ENCODE measurements around the gene RNH1.

RNH1 gene

DNA sequence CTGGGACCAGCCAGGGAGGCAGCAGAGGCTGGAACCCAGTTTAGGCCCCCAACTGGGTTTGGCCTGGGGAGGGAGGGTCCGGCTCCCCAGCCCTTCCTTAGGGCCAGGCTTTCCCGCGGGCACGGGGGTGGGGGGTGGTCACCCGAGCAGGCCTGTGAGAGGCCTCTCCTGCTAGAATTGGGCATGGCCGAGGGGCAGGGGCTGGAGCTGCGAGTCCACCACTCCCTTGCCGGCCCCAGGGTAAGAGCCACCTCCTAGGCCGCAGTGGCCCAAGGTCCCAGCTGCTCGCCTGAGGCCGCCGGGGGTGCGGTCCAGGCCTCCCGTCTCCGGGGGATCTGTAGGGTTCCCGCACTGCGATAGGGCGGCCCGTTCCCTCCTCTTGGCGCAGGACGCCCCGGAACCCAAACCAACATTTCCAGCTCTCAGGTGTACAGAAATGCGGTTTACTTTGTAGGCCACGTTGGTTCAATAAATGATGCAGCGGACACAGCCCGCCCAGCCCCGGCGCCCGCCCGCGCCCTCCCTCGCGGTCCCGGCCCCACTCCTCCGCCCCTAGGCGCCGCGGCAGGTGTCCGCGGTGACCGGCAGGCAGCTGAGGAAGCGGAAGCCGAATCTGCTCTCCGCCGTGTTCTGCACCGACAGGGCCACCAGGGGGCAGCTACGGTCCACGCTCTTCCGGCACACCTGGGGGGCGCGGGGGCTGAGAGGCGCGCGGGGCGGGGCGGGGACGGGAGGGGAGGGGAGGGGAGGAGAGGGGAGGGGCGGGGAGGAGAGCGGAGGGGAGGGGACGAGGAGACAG, 47.6 kb upstream of the RNH1 start:
- DNase-seq: peak; percentile 80
- peak overlapping the region in 1 of 2 experiments; percentile 61; a peak in 1 of 4 replicates for H3K4me3 ChIP-seq (ENCODE audit: low read depth in 1 of 2, low read length in 2 of 2)
- H4K20me1 ChIP-seq (ENCODE audit: insufficient read depth, low read length): no peaks in the 10 kb centered on the region
- H3K4me2 ChIP-seq (ENCODE audit: insufficient read depth, low read length): peak overlapping the region; percentile 96
- ATAC-seq (ENCODE audit: insufficient read depth, low read depth): peak; percentile 83
- peak overlapping the region; percentile 41; the same call in 1 of the 2 replicates for H3K9ac ChIP-seq (ENCODE audit: low read depth, low read length)
- H3K4me1 ChIP-seq (ENCODE audit: insufficient read depth, low read length): peaks cover 15% of the 10 kb centered on the region
- TF ChIP-seq, protein P1, sequence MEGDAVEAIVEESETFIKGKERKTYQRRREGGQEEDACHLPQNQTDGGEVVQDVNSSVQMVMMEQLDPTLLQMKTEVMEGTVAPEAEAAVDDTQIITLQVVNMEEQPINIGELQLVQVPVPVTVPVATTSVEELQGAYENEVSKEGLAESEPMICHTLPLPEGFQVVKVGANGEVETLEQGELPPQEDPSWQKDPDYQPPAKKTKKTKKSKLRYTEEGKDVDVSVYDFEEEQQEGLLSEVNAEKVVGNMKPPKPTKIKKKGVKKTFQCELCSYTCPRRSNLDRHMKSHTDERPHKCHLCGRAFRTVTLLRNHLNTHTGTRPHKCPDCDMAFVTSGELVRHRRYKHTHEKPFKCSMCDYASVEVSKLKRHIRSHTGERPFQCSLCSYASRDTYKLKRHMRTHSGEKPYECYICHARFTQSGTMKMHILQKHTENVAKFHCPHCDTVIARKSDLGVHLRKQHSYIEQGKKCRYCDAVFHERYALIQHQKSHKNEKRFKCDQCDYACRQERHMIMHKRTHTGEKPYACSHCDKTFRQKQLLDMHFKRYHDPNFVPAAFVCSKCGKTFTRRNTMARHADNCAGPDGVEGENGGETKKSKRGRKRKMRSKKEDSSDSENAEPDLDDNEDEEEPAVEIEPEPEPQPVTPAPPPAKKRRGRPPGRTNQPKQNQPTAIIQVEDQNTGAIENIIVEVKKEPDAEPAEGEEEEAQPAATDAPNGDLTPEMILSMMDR (IDR thresholded peaks at IDR 0.05; ENCODE audit: borderline replicate concordance, extremely low read depth, low read length, poor library complexity, severe bottlenecking): peak; percentile 75
- no peak for TF ChIP-seq EZH2 (IDR thresholded peaks at IDR 0.05; ENCODE audit: borderline replicate concordance, low read depth, low read length, severe bottlenecking)
- H3K27me3 ChIP-seq (ENCODE audit: insufficient read depth, low read length, poor library complexity): no peaks in the 10 kb centered on the region
- no peaks in the 10 kb centered on the region for H3K9me3 ChIP-seq (ENCODE audit: insufficient read depth, low read length, severe bottlenecking)
- no peak overlapping the region; the same call in 1 of the 2 replicates for H2AFZ ChIP-seq (ENCODE audit: low read depth, low read length)
- H3K79me2 ChIP-seq (ENCODE audit: insufficient read depth, low read length): no peaks in the 10 kb centered on the region
- no peaks in the 10 kb centered on the region for H3K36me3 ChIP-seq (ENCODE audit: insufficient read depth, low read length)
- no peak overlapping the region for H3K27ac ChIP-seq (ENCODE audit: low read length)

DNA sequence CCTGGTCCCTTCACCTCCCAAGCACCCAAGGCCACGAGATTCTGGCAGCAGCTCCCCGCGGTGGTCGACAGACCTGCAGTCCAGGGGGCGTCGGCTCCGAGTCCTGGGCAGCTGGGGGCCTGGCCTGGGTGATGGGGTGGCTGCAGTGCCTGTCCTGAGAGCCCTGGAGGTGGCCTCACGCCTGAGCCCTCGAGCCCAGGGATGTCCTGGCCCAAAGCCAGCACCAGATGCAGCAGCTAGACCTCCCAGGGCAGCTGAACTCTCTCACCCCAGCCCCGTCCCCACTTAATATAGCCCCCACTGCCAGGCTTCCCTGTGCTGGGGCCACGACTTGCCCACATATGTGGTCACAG, 46.9 kb upstream of the RNH1 start:
- Histone ChIP-seq H3K9me3 (ENCODE audit: insufficient read depth, low read length, severe bottlenecking) (no peaks in the 10 kb centered on the region), H3K27ac (ENCODE audit: low read length) (no peak overlapping the region), H3K27me3 (ENCODE audit: insufficient read depth, low read length, poor library complexity) (no peaks in the 10 kb centered on the region), H3K9ac (ENCODE audit: low read depth, low read length) (no peak overlapping the region), H3K36me3 (ENCODE audit: insufficient read depth, low read length) (no peaks in the 10 kb centered on the region), H3K4me1 (ENCODE audit: insufficient read depth, low read length) (peaks cover 15% of the 10 kb centered on the region), H3K4me2 (ENCODE audit: insufficient read depth, low read length) (no peak overlapping the region), H3K4me3 (ENCODE audit: low read depth in 1 of 2, low read length in 2 of 2) (no peak overlapping the region), H2AFZ (ENCODE audit: low read depth, low read length) (no peak overlapping the region), H3K79me2 (ENCODE audit: insufficient read depth, low read length) (no peaks in the 10 kb centered on the region), H4K20me1 (ENCODE audit: insufficient read depth, low read length) (no peaks in the 10 kb centered on the region)
- ATAC-seq (ENCODE audit: insufficient read depth, low read depth): no peak
- no peak for DNase-seq
- TF ChIP-seq, protein P1 (IDR thresholded peaks at IDR 0.05; ENCODE audit: borderline replicate concordance, extremely low read depth, low read length, poor library complexity, severe bottlenecking): no peak
- TF ChIP-seq EZH2 (IDR thresholded peaks at IDR 0.05; ENCODE audit: borderline replicate concordance, low read depth, low read length, severe bottlenecking): no peak

DNA sequence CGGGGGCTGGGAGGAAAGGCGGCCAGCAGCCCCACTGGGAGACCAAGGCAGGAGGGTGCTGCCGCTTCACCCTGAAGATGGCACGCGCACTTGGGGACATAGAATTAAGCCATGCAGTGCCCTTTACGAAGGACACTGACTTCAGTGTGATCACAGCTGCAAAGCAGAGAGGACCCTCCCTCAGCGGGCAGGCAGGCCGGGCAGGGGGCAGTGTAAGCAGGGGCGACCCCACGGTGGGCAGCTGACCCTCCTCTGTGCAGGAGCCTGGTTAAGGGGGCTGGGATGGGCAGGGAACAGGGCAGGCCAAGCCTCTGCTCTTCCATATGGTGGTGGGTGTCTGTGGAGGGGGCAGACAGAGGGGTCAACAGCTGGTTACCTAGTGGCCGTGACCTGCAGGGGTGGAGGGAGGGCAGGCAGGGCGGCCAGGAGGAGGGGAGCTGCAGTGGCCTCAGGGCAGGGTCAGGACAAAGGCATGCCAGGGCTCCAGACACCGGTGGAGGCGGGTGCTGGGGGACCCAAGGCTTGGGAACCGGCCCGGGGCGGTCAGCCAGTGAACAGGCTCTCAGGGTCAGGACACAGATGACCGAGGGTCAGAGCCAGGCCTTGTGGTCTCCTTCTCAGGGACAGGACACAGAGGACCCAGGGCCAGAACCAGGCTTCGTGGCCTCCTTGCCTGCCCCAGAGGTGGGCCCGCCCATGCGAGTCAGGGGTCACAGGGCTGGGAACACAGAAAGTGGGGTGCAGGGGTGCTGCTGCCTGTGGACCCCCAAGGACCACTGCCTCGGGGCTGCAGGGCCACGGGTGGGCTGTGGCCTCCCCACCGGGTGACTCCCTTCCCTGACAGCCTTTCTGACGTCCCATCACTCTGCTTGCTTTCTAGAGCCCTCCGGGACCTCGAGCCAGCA, 46.3 kb upstream of the RNH1 start:
- Histone ChIP-seq H4K20me1 (ENCODE audit: insufficient read depth, low read length) (no peaks in the 10 kb centered on the region), H3K27ac (ENCODE audit: low read length) (no peak overlapping the region), H3K36me3 (ENCODE audit: insufficient read depth, low read length) (no peaks in the 10 kb centered on the region), H3K9me3 (ENCODE audit: insufficient read depth, low read length, severe bottlenecking) (no peaks in the 10 kb centered on the region), H3K4me1 (ENCODE audit: insufficient read depth, low read length) (peaks cover 15% of the 10 kb centered on the region), H3K27me3 (ENCODE audit: insufficient read depth, low read length, poor library complexity) (no peaks in the 10 kb centered on the region), H3K79me2 (ENCODE audit: insufficient read depth, low read length) (no peaks in the 10 kb centered on the region), H3K4me2 (ENCODE audit: insufficient read depth, low read length) (no peak overlapping the region), H3K4me3 (ENCODE audit: low read depth in 1 of 2, low read length in 2 of 2) (no peak overlapping the region), H2AFZ (ENCODE audit: low read depth, low read length) (no peak overlapping the region), H3K9ac (ENCODE audit: low read depth, low read length) (no peak overlapping the region)
- no peak for TF ChIP-seq EZH2 (IDR thresholded peaks at IDR 0.05; ENCODE audit: borderline replicate concordance, low read depth, low read length, severe bottlenecking)
- TF ChIP-seq, protein P1 (IDR thresholded peaks at IDR 0.05; ENCODE audit: borderline replicate concordance, extremely low read depth, low read length, poor library complexity, severe bottlenecking): no peak
- DNase-seq: no peak
- ATAC-seq (ENCODE audit: insufficient read depth, low read depth): no peak

Data from DND-41 (cell line).